HG02840 (cell line): Measurements from ENCODE around the gene CPVL.

Experiments
- ATAC-seq: cut with Tn5 transposase; IDR thresholded peaks from one replicate; pipeline ENCODE4 v1.9.1; 2021; ENCODE audit warnings: mild to moderate bottlenecking, moderate library complexity, moderate number of reproducible peaks; ENCODE audit not compliant: unreplicated experiment, low FRiP score

Gene CPVL

GRCh38 chr7:28954946-28955345, 191.4 kb downstream of the CPVL start:
- no peak for ATAC-seq

DNA sequence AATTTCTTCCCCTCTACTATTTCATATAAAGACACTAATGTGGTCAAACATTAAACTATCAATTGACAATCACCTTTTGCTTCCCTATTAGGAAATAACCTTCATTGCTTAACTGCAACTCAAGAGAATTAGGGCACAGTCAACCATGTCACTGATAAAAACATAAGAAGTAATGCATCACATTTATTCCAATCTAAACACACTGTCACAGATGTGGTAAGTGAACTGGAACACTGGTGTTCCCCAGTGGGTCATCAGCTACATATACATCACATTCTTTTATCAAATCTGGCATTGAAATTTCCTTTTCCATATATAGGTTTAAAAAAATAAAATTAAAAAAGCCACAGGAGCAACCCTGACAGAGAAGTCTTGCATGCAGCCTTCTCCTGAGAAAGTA, 191.9 kb downstream of the CPVL start:
- no peak for ATAC-seq

DNA sequence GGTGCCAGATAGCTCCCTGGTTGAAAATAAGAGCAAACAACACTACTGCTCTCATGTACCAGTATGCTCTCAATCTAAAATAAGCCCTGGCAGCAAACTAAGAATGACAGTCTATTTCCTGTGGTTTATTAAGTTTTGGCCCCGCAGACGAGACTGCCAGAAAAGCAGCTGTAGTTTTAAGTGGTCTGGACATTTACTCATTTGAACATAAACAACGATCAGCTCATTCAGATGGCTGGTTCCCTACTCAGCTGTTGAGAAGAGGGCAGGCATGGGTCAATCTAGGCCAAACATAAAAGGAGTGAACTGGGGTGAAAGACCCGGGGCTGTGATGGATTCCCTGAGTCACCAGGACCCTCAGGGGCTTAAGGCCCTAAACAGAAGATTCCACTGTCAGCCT, 192.7 kb downstream of the CPVL start:
- ATAC-seq = no peak
